Stomach (tissue), 4 donors: ENCODE results near the gene DNER.

Source experiments
- CTCF ChIP-seq, 7 experiments: fragments of 450-650 bp in 4 of 7; fragments of 200-600 bp in 3 of 7; sonication (generic) in 3 of 7; IDR thresholded peaks; one replicate each; pipeline ENCODE4 v1.5.1; 2016 to 2019; ENCODE audit warnings: antibody characterized with exemption in 7 of 7, control low read depth in 2 of 7, mild to moderate bottlenecking in 1 of 7
- EP300 ChIP-seq: sonication (generic); formaldehyde crosslinking; IDR thresholded peaks from one replicate; pipeline ENCODE4 v1.6.1; 2017; ENCODE audit warnings: antibody characterized with exemption
- POLR2A ChIP-seq, 4 donors: fragments of 450-650 bp; IDR thresholded peaks; one replicate each; pipeline ENCODE4 v1.6.1; 2016; ENCODE audit warnings: antibody characterized with exemption in 4 of 4, control low read depth in 2 of 4, mild to moderate bottlenecking in 1 of 4, moderate library complexity in 1 of 4

- TF ChIP-seq CTCF (IDR thresholded peaks at IDR 0.05) (no peak), EP300 (no peak), POLR2A (IDR thresholded peaks at IDR 0.05) (no peak)
Measured at GRCh38 chr2:229521576-229521975, 192.8 kb downstream of the DNER start.
